Effector CD4-positive, alpha-beta T cell (primary cell): ENCODE results near the gene SDK1.

Experiments
- DNase-seq: peaks from one replicate; pipeline ENCODE4 v3.0.0-alpha.2; 2020

SDK1 gene

DNA sequence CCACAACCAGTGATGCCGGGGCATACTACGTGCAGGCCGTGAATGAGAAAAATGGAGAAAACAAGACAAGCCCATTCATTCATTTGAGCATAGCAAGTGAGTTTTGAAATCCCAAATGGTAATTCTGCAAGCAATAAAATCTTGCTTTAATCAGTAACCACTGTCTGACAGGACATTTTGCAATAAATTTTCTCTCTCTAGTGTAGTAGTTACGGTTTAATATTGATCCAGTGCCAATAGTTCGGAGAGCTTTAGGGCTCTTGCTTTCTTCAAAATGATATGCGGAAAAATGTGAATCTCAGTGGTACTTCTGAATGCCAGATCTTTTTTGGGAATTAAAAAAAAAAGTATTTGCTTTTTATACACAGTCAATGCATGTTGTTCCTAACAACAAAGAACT lies 520.4 kb downstream of the SDK1 start:
- DNase-seq, result no peak

DNA sequence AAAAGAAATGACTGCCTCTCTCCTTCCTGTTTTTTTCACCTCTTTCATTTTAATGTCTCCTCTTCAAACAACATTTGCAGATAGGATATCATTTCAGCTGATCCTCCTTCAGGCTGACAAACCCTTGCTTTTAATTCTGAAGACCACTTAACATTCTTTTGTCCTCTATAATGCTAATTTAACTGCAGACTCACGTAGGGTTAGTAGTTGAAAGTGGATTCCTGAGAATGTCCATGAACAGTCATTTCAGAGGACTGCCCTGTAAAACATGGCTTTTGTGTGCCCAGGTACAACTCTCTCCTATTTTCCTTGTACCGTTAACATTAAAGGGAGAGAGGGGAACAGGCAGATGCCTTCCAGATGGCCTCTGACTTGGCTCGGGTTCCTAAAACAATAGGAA lies 524.4 kb downstream of the SDK1 start:
- DNase-seq, result no peak

DNA sequence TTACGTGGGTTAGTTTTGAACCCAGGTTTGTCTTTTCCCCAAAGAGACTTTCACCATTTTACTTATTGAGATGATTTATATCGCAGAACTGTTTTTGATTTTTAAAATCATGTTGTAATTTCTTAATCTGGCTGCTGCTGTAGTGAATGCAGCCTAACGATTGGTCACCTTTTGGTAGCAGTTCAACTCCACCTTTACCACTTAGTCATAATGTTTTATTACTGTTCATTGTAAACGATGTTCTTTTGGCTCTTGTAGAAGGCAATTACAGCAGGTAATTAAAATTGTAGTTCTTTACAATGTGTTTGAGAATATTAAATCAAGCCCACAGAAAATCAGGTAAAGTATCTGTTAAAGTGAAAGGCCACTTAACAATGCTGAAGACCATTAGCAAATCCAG lies 531.1 kb downstream of the SDK1 start:
- no peak for DNase-seq

DNA sequence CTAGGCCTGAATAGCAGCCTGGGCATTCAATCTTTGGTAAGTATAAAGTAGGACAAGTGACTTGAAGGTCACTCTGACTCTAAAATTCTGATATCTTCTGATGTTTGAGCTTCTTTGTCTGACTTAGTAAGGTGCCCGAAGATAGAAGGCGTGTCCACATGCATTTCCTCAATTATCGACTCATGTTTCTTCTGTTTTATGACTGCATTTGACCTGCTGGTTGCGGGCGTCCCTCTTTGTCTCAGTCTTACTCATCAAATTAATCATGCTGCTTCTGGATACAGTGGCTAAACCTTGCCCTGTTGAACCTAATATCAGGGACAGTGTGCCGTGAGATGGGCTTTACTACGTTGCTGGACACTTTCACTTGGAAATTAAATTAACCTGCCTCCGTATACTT lies 534.1 kb downstream of the SDK1 start:
- DNase-seq, result no peak

DNA sequence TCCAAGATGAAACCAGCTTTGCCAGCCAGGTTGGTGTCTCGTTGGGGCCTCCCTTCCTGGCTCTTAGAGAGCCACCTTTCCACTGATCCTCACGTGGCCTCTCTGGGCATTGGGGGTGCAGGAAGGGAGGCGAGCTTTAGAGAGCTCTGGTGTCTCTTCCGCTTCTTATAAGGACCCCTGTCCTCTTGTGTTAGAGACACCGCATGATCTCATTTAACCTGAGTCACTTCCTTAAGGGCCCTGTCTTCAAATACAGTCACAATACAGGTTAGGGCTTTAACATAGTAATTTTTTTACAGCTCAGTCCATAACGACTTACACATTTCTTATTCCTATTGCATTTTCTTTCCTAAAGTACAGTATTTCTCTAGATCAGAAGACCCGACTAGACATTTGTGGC lies 535.8 kb downstream of the SDK1 start:
- no peak for DNase-seq

DNA sequence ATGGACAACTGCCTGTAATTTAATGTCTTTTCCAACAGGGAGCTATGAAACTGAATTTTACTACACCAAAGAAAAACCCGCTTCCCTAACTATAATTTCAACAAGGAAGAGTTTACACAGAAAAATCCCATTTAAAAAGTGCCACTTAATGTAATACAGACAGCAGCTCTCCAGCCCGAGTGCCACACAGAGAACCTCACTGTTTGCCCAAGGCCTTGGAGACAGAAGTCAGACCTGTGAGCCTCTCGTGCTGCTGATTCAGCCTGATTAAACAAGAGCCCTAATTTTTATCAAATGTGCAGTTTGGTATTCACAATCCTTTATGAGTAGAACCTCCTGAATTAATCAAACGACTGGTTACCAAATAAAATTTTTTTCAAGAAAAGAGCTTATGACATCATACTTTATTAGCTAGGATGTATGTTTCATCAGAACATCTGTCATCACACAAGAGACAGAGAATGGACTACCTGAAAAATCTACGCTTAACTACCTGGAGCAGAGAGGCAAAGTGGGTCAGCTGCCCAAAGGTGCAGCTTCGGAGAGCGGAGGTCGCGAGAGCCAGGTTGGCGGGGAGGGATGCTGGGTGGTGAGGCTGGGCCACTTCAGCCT lies 543.6 kb downstream of the SDK1 start:
- no peak for DNase-seq

DNA sequence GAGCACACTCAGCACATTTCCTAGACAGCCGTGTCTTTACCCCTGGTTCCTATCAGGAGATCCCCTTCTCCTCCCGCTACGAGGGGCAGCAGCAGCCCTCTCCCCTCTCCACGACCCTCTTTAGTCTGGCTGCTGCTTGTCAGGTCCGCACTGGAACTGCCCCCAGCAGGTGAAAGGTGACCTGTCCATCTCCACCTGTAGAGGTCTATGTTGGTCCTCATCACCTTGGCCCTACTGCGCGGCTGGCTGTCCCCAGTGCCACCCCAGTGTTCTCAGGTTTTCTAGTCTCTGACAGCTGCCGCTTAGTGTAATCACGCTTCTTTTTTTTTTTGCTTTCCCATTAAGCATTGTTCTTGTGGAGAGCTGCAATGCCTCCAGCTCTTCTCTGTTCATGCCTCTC lies 545.7 kb downstream of the SDK1 start:
- no peak for DNase-seq

DNA sequence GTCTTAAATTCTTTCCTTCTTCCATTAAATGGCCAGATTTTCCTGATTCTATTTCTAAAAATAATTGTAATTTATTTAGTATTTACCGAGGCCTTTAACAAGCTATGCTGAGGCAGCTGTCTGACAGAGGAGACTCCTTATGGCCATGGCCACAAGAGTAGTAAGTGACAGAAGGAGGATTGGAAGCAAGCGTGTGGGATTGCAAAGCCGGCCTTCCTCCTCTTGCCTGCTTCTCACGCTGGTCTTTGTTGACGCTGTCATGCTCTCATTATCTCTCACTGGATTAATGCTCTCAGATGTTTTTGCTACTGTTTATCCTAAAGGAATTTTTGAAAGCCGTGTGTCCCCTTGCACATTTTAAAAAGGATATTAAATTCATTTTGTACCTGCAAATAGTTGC lies 546.3 kb downstream of the SDK1 start:
- no peak for DNase-seq

DNA sequence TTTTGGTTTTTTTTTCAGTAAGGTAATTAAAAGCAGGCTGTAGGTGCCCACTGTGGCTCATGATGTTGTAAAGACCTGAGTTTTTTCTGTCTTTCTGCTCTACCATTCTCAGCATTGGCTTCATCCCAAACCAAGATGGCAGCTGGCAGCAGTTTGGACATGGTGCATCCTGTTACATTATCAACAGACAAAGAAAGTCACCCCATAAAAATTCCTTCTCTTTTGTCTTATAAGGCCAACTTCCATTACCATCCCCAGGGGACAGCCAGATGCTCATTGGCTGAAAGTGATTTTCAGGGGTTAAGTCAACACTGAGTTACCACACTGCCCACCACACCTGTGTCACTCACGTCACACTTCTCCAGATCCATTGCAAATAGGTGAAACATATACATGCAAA lies 558.4 kb downstream of the SDK1 start:
- DNase-seq, result no peak

DNA sequence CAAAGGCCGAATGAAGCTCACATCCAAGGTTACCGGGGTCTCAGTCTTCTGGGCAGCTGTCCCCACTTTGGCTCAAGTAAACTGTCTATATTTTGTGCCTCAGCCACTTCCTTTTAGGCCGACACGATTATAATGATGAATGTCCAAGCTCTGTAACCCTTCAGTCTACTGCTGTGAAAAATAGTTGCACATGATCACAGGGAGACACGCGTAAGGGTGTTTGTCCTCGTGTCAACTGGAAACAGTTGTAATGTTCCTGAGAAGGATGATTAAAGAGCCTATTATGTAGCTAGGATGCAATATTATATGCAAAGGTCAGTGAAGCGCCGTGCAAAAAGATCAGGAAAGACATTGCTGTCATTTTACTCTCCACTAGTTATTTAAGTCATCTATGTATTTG lies 559.9 kb downstream of the SDK1 start:
- no peak for DNase-seq

DNA sequence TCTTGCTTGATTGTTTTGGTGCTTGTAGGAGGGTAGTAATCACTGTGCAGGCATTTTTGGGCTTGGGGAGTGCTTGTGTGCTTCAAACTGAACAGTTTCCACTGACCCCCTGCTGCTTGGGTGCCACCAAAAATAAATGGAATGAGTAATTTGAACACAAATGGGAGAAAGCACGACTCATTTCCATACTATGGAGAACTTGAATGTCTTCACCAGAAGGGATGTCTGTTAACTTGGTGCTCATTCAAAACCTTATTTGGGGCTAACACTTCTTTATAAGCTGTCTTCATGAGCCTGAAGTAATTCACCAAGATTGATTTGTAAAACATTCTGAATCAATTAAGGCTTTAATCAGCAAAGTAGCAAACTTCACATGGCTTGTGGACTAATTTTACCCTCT lies 560.3 kb downstream of the SDK1 start:
- DNase-seq, result no peak

DNA sequence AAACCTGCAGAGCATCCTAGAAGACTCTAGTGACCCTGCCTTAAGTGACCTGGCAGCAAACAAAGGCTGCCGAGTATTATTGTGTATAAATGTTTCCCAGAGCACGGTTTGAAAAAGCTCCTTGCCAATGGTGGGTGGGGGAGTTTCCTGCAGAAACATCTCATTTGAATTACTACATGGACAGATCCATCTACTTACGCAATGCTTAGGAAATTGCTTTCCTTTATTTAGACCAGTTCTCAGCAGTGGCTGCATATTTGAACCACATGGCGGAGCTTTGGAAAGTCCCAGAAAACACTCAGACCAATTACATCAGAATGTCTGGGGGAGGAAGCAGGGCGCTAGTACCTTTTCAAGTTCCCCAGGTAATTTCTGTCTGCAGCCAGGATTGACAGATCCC lies 560.9 kb downstream of the SDK1 start:
- no peak for DNase-seq

DNA sequence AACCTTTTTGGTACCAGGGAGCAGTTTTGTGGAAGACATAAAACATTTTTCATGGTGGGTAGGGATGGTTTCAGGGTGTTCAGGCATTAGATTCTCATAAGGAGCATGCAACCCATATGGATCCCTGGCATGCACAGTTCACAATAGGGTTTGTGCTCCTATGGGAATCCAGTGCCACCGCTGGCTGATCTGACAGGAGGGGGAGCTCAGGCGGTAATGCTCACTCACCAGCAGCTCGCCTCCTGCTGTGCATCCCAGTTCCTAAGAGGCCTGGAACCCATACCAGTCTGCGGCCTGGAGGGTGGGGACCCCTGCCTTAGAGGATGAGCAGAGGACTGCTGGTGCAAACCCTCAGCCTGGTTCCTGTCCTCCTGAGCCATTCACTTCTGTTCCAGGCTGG lies 561.7 kb downstream of the SDK1 start:
- DNase-seq, result no peak

DNA sequence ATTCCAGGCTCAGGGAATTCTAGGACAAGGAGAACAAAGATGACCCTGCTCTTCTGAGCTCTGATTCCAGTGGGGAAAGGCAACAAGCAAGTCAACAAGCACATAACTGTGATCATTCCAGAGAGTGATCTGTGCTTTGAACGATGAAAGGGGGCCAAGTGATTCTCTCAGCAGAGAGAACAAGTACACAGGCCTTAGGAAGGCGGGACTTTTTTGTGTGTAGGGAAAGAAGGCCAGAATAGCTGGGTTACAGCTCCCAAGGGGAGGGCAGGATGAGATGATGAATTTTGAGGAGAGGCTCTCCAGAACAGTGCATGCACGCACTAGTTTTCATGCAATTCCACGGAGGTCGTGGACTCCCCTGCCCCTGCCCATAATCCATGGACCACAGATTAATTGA lies 565.2 kb downstream of the SDK1 start:
- no peak for DNase-seq

DNA sequence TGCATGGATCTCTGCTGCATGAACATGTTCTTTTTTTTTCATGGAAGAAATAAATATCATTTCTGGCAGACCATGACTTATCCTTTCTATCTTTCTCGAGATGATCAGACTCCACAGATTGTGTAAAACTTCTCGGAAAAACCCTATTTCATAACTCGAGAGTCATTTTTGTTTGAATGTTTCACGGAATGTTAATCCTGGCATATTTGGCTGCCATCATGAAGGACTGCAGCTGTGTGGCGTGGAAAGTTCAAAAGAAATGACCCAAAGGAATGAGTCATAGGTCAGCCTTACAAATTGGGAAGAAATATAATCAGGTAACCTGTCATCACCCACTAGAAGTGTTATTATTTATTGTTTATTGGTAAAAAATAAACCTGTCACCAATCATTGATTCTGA lies 566.8 kb downstream of the SDK1 start:
- no peak for DNase-seq

DNA sequence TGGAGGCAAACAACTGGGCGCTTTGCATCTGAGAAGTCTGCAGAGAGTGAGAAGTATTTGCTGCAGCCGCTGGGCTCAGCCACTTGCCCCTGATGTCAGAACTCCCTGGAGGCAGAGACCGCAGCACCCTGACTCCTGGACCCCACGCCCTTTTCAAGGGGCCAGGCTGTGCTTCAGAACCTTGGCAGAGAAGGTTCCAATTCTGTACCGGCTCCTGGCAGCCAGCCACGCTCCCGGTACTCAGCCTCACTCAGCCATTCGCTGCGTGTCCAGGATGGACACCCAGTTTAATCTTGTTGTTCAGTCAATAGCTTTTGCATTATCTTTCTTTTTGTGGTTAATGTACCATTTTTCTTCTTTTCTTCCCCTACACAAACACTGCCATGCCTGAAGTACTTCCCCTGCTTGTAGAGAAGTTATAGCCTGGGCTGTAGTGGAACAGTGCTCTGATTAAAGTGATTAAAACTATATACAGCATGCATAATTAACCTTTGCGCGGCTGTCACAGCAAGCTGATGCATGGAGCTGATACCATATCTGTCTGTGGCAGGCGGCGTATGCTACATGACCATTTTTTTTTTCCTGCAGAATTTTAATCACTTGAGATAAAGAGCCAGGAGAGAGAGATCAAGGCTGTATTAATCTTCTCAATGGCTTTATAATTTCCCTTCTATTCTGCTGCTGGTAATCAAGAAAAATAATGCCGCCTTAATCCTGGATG lies 578.5 kb downstream of the SDK1 start:
- DNase-seq, result no peak

DNA sequence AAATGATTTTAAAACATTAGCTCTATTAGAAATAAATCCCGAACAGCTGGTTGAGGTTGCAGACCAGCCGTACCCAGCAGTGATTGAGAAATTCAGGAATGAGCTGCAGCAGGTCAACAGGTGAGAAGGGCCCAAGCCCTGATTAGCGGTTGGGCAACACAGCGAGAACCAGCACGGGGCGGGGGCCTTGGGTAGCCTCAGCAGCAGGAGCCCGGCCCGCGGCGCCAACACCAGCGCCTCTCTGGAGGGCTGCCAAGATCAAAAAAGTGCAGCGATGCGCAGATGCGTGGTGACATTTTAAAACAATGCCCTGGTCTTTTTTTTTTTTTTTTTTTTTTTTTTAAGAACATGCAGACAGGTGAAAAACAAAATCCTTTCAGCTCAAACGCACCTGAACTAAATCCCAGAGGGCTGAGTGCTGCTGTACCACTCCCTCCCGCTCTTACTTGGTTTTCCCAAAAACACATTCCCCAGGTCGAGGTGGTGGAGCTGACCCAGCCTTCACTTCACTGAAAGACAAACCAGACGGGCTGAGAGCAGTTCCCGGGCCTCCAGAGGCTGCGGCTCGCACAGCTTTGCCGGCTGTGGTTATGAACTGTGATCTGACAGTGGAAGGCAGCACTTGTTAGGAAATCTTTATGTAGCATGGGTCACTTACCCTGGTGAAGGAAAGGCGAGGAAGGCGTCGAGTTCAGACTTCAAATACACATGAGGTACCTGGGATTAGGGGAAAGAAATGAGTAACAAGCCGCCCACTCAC lies 579.4 kb downstream of the SDK1 start:
- DNase-seq, result no peak

DNA sequence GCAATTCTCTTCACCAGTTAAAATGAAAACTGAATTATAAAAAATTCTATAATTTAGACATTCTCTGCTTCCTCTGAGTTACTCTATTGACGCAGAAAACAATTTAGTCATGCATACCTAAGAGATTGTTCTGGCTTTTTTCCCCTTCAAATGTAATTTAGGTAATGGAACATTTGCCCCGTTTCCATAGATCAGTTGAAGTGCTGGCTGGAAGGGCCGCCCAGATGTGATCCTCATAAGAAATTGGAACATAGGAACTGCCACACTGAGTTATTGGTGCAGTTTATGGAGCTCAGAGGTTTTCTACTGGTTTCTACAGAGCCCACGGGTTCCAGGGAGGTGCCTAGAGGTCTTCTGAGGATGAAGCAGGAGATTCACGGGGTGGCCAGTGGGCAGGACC lies 581.7 kb downstream of the SDK1 start:
- no peak for DNase-seq

DNA sequence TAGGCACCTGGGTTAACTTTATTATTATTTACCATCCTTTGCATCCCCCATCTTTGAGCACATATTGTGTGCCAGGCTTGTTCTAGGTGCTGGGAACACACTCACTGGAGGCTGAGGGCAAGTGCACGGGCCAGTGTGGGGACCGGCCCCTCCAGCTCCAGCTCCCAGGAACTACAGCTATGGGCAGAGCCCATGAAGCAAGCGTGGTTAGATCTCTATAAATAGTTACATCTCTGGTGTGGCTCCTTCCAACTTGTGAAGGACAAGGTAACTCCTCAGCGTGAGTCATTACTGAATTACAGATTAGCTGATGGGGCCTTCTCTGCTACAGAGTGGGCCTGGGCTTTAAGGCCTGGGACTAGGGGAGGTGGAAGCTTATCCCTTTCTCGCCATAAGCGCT lies 583.5 kb downstream of the SDK1 start:
- no peak for DNase-seq

DNA sequence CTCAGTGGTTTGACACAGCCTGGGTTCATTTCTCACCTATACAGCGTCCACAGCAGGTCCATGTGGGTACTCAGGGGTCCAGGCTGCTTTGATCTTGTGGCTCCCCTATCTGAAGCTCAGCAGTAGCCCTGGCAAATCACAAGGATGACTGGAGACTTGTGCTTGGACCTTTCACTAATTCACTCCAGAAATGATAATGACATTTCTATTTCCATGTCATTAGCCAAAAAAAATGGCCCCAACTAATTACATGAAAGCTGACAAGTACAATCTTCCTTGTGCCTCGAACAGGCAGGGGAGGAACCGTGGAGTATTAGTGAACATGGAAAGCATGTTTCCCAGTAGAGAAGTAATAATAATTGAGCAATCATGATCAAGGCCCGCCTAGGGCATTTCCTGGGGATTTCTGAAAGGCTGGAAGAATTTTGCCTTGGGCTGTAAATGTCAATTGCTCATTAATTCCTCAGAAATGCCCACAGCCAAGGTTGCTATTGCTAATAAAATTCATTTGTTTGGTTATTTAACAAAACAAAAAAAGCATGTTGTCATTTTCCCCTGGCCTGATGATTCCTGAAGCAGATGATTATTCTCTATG lies 586.1 kb downstream of the SDK1 start:
- no peak for DNase-seq

DNA sequence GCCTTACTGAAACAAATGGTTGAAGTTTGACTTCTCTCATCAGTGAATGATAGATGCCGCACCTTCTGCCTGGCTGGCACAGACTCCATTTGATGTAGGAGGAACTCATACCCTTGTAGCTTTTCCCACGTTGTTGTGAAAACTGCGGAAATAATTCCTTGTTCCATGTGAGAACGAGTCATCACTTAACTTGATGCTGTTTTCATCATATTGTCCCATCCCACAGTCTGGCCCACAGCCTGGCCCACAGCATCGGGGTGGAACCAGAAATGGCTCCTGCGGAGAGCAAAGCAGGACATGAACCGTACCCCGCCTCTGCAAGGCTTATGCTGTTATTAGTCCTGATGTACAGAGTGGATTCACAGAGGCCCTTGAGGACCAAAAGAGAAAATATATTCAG lies 587.0 kb downstream of the SDK1 start:
- no peak for DNase-seq

DNA sequence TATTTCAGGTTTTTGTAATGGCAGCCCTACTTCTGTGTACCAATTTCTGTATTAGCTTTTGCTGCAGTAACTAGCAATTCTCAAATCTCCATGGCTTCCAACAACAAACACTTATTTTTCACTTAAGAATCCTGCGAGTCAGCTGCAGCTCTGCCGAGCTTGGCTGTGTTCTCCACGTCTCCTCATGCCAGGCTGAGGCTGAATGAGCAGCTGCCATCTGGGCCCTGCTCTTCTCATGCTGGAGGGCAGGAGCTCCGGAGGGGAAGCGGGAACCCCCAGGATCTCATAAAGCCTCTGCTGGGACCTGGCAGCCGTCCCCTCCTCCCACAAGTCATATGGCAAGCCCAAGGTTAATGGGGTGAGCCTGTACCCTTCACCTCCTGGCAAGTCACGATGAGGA lies 591.1 kb downstream of the SDK1 start:
- no peak for DNase-seq

DNA sequence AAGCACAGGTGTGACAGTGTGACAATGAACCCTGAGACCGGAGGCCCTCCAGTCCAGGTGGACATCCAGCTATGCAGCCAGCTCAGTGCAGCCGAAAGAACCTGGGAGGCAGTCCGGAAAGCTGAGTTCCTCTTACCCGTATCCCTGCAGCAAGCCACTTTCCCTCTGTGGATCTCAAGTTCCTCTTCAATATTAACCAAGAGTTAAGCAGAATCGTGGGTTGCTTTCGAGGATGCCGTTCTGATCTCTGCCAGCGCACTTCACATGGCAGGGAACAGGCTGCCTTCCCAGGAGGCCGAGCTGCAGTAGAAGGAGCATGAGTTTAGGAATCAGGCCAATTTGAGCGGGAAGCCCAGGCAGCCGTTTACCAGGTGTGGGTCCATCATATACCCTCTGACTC lies 591.6 kb downstream of the SDK1 start:
- DNase-seq, result no peak
